HG02852 (cell line): ENCODE measurements around the gene TNFSF13.

Source experiments
- ATAC-seq: cut with Tn5 transposase; IDR thresholded peaks from one replicate; pipeline ENCODE4 v1.9.1; 2021; ENCODE audit warnings: mild to moderate bottlenecking, moderate library complexity; ENCODE audit not compliant: unreplicated experiment

The TNFSF13 gene

GRCh38 chr17:7551396-7551795 is 7.2 kb upstream of the TNFSF13 start:
- ATAC-seq, result no peak

DNA sequence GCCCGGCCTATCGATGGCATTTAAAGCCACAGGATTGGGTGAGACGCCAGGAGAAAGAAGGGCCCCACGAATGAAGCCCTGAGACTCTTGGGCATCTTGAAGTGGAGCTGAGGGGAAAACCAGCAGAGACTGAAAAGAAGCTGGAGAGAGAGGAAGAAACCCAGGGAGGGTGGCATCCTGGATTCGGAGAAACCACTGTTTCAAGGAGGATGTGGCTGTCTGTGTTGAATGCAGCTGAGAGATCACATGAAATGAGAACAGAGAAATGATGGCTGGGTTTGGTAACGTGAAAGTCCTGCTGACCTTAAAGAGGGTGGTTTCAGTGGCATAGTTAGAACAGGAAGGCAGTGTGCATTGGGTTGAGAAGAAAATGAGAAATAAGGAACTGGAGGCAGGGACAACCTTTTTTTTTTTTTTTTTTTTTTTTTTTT is 5.9 kb upstream of the TNFSF13 start:
- no peak for ATAC-seq

DNA sequence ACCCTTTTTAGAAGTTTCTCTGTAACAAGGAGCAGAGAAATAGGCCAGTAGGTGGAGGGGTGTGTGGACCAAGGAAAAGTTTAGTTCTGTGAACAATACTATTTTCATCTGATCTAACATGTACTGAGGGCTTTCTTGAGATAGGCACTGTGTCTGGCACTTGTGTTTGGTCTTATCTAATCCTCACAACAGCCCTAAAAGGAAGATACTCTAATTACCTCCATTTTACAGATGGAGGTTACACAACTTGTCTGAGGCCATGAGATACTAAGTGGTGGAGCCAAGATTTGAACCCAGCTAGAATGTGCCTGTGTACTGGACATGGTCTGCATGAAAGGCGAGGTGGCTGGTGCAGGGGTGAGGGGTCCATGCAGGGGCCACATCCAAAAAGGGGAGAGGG is 5.2 kb upstream of the TNFSF13 start:
- no peak for ATAC-seq

DNA sequence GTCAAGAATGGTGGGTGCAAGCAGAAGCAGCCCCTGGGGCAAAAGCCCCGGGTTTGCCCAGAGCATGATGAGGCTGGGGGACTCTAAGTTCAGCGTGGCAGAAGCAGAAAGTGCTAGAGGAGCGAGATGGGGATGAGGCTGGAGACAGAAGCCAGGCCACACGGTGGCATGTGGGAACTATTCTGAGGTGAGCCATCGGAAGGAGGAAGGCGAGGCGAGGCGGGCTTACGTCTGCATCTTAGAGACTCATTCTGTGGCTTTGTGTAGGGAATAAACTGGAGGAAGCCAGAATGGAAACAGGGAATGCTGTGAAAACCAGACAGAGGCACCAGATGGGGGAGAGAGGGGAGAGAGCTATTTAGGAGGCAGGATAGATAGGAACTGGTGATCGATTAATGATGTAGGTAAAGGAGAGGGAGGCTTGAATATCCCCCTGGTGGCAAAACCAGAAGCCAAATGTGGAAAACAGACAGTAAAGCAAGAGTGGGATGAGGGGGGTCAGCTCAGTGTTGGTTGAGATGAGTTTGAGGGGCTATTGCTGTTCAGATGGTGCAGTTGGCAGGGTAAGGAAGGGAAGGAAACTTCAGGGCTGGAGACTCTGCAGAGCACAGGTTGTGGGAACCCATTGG is 3.1 kb upstream of the TNFSF13 start:
- no peak for ATAC-seq

GRCh38 chr17:7556627-7557026 is 1.9 kb upstream of the TNFSF13 start:
- no peak for ATAC-seq

DNA sequence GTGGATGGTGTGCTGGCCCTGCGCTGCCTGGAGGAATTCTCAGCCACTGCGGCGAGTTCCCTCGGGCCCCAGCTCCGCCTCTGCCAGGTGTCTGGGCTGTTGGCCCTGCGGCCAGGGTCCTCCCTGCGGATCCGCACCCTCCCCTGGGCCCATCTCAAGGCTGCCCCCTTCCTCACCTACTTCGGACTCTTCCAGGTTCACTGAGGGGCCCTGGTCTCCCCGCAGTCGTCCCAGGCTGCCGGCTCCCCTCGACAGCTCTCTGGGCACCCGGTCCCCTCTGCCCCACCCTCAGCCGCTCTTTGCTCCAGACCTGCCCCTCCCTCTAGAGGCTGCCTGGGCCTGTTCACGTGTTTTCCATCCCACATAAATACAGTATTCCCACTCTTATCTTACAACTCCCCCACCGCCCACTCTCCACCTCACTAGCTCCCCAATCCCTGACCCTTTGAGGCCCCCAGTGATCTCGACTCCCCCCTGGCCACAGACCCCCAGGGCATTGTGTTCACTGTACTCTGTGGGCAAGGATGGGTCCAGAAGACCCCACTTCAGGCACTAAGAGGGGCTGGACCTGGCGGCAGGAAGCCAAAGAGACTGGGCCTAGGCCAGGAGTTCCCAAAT is 1.3 kb upstream of the TNFSF13 start:
- ATAC-seq, result no peak

GRCh38 chr17:7557775-7558543 is 591 bp upstream of the TNFSF13 start:
- ATAC-seq, result no peak

DNA sequence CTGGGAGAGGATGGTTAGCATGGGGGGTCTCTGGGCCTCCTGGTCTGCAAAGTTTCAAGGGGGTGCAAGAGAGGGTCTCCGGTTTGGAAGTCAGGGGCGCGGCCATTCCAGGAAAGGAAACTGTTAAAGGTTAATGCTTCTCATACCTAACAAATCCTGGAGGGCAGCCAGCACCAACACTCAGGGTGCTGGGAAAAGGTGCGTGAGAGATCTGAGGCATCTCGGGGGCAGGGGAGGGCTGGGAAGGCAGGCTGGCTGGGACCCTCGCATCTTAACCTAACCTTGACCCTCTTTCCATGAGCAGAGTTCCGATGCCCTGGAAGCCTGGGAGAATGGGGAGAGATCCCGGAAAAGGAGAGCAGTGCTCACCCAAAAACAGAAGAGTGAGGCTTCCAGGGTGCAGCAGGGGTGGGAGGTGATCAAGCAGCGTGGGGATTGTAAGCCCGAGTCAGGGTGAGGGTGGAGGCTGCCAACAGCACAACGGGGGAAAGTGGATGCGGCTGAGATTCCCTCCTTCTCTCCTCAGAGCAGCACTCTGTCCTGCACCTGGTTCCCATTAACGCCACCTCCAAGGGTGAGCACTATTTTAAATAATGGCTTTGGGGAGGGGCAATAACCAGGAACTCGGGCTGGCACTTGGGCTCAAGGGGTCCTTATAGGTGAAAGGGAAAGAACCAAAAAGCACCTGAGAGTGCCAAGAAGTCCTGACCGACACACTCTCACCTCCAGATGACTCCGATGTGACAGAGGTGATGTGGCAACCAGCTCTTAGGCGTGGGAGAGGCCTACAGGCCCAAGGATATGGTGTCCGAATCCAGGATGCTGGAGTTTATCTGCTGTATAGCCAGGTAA is 996 bp downstream of the TNFSF13 start:
- no peak for ATAC-seq

DNA sequence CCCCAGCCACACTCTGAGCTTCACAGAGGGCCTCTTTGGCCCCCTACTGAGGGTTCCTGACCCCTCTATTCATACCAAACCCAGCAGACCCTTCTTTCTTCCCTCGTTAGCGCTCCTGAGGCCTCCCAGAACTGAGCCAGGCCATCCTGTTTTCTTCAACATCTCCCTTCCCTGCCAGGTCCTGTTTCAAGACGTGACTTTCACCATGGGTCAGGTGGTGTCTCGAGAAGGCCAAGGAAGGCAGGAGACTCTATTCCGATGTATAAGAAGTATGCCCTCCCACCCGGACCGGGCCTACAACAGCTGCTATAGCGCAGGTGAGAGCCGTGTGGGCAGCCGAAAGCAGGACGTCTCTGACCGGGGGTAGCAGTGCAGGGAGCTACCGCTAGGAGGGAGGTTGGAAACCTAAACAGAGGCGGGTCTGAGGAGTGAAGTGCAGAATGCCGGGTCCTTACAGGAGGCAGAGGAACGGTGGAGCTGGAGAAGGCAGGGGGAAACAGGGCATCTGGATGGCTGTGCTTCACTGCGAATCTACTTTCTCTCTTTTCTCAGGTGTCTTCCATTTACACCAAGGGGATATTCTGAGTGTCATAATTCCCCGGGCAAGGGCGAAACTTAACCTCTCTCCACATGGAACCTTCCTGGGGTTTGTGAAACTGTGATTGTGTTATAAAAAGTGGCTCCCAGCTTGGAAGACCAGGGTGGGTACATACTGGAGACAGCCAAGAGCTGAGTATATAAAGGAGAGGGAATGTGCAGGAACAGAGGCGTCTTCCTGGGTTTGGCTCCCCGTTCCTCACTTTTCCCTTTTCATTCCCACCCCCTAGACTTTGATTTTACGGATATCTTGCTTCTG is 1.9 kb downstream of the TNFSF13 start:
- no peak for ATAC-seq

DNA sequence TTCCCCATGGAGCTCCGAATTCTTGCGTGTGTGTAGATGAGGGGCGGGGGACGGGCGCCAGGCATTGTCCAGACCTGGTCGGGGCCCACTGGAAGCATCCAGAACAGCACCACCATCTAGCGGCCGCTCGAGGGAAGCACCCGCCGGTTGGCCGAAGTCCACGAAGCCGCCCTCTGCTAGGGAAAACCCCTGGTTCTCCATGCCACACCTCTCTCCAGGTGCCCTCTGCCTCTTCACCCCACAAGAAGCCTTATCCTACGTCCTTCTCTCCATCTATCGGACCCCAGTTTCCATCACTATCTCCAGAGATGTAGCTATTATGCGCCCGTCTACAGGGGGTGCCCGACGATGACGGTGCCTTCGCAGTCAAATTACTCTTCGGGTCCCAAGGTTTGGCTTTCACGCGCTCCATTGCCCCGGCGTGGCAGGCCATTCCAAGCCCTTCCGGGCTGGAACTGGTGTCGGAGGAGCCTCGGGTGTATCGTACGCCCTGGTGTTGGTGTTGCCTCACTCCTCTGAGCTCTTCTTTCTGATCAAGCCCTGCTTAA is 2.6 kb downstream of the TNFSF13 start:
- peak; percentile 47 for ATAC-seq

GRCh38 chr17:7561589-7562207 is 3.1 kb downstream of the TNFSF13 start, which contains the start of gene SENP3:
Gene SENP3 (plus strand): TSS chr17:7561919. CDS start chr17:7563077, 1,158 bp downstream.
- peak; percentile 55 for ATAC-seq

GRCh38 chr17:7562208-7562605 is 3.7 kb downstream of the TNFSF13 start:
- peak; percentile 6 for ATAC-seq

DNA sequence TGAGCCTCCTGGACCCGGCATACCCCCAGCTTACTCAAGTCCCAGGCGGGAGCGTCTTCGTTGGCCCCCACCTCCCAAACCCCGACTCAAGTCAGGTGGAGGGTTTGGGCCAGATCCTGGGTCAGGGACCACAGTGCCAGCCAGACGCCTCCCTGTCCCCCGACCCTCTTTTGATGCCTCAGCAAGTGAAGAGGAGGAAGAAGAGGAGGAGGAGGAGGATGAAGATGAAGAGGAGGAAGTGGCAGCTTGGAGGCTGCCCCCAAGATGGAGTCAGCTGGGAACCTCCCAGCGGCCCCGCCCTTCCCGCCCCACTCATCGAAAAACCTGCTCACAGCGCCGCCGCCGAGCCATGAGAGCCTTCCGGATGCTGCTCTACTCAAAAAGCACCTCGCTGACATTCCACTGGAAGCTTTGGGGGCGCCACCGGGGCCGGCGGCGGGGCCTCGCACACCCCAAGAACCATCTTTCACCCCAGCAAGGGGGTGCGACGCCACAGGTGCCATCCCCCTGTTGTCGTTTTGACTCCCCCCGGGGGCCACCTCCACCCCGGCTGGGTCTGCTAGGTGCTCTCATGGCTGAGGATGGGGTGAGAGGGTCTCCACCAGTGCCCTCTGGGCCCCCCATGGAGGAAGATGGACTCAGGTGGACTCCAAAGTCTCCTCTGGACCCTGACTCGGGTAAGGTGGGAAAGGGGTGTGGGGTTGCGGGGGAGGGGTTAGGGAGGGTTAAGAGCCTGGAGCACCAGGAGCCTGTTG is 4.7 kb downstream of the TNFSF13 start:
- ATAC-seq, result no peak

- no peak for ATAC-seq
Observed at GRCh38 chr17:7569571-7569970, 11.0 kb downstream of the TNFSF13 start.

DNA sequence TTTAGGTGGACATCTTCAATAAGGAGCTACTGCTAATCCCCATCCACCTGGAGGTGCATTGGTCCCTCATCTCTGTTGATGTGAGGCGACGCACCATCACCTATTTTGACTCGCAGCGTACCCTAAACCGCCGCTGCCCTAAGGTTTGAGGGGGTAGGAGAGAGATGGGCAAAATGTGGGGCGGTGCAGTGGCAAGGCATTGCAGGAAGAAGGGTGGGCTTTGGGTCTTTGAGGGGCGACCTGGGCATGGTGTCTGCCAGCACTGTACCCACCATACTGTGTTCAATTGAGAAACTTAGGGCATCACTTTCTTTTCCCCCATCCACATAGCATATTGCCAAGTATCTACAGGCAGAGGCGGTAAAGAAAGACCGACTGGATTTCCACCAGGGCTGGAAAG is 11.8 kb downstream of the TNFSF13 start:
- ATAC-seq, result no peak

DNA sequence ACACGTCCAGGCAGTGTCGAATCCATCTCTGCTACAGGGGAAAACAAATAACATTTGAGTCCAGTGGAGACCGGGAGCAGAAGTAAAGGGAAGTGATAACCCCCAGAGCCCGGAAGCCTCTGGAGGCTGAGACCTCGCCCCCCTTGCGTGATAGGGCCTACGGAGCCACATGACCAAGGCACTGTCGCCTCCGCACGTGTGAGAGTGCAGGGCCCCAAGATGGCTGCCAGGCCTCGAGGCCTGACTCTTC is 13.7 kb downstream of the TNFSF13 start:
- no peak for ATAC-seq

- peak; percentile 84 for ATAC-seq
Observed at GRCh38 chr17:7572588-7573323, 14.2 kb downstream of the TNFSF13 start.

- no peak for ATAC-seq
Observed at GRCh38 chr17:7573324-7574080, 15.0 kb downstream of the TNFSF13 start.
